ENCODE results near the gene PRKN. TPM values are rescaled to one million over a fixed set of nuclear protein-coding genes. Genes with fewer than 3 reads are reported as not detected.

PRKN gene
- total and polyA plus RNA-seq, 2 donors (not counting 3 experiments of a cell fraction or from before 2014, with no cell fraction given) = 0.06 TPM; not detected in 1

- Histone ChIP-seq H3K4me3 (replicated peaks in 1 of 3; ENCODE audit: insufficient read depth in 1 of 3, low read depth in 1 of 3, low read length in 3 of 3) (no peak overlapping the region), H3K36me3 (ENCODE audit: control insufficient read depth in 2 of 2, extremely low read depth in 1 of 2, insufficient read depth in 2 of 2, low read length in 2 of 2) (no peaks in the 10 kb centered on the region), H2AFZ (ENCODE audit: low read depth, low read length) (no peak overlapping the region), H3K79me2 (ENCODE audit: control insufficient read depth, insufficient read depth, low read length) (no peaks in the 10 kb centered on the region), H4K20me1 (replicated peaks; ENCODE audit: control insufficient read depth, extremely low read depth, insufficient read depth, low read length) (no peaks in the 10 kb centered on the region), H3K27ac (ENCODE audit: insufficient read depth, low read depth, low read length) (no peak overlapping the region), H3K9me1 (replicated peaks; ENCODE audit: control insufficient read depth, extremely low read depth, insufficient read depth, low read length) (no peaks in the 10 kb centered on the region), H3K9me3 (replicated peaks; ENCODE audit: control insufficient read depth, insufficient read depth, low read length) (no peaks in the 10 kb centered on the region), H3K9ac (replicated peaks; ENCODE audit: extremely low read depth, insufficient read depth, low read length) (no peak overlapping the region), H3K4me1 (ENCODE audit: control insufficient read depth, extremely low read depth, insufficient read depth, low read length) (no peaks in the 10 kb centered on the region), H3K27me3 (ENCODE audit: control insufficient read depth in 2 of 2, insufficient read depth in 2 of 2, low read length in 2 of 2) (no peaks in the 10 kb centered on the region), H3K4me2 (ENCODE audit: insufficient read depth, low read length) (no peak overlapping the region)
- dilution Hi-C loops (cut with MboI; ENCODE audit: extremely low pct_ligation_motif_present, low sequenced_read_pairs) = no loop called here
- POLR2A ChIA-PET = no interaction called here
- DNase-seq (ENCODE audit: low read depth, low spot score) (no peak), FAIRE-seq (no peak)
- CTCF ChIA-PET = no interaction called here
- intact Hi-C loops (cut with micrococcal nuclease) = no loop called here
- BruUV-seq (replicated peaks) = no TSS peak
- TF ChIP-seq EZH2 (IDR thresholded peaks at IDR 0.05; ENCODE audit: borderline replicate concordance, low read depth, low read length, severe bottlenecking) = no peak
- TF ChIP-seq MAX (IDR thresholded peaks at IDR 0.05; ENCODE audit: insufficient read depth, insufficient read length) = no peak
- no peak for TF ChIP-seq POLR2AphosphoS5 (IDR thresholded peaks at IDR 0.05; ENCODE audit: insufficient read depth, low read depth, low read length)
- TF ChIP-seq CTCF (IDR thresholded peaks at IDR 0.05; ENCODE audit: extremely low read depth in 1 of 2, insufficient read depth in 1 of 2, low read depth in 1 of 2, low read length in 2 of 2) = no peak
- TF ChIP-seq JUN (IDR thresholded peaks at IDR 0.05; ENCODE audit: borderline replicate concordance, insufficient read depth, insufficient read length, low read depth) = no peak
- TF ChIP-seq MYC (IDR thresholded peaks at IDR 0.05; ENCODE audit: low read depth, low read length) = no peak
- no peak for TF ChIP-seq GATA2 (IDR thresholded peaks at IDR 0.05; ENCODE audit: insufficient read depth, insufficient read length, low read depth, low read length)
- TF ChIP-seq FOS (IDR thresholded peaks at IDR 0.05; ENCODE audit: borderline replicate concordance, insufficient read depth, low read length) = no peak
- no peak for TF ChIP-seq POLR2A (IDR thresholded peaks at IDR 0.05; ENCODE audit: low read depth, low read length)
These were observed 463.0 kb downstream of the PRKN start for GRCh38 chr6:162264581-162264980.

All from endothelial cell of umbilical vein (primary cell).